Activated B cell treated with CpG ODN at 0.5 μM for 24 hours (primary cell): ENCODE measurements around the gene LGALS3. TPM values are rescaled to one million over a fixed set of nuclear protein-coding genes. Genes with fewer than 3 reads are reported as not detected.

Experiments
- ATAC-seq: fragments of 200-7000 bp; cut with Tn5 transposase; one replicate; pipeline ENCODE4 v1.10.0; 2021; ENCODE audit warnings: low read depth, mild to moderate bottlenecking, moderate library complexity
- CTCF ChIA-PET: fragments of 350-600 bp; sonication (Branson Sonifier 250); formaldehyde crosslinking; loops from one replicate; lab custom pipeline; 2021; ENCODE audit warnings: antibody characterized with exemption; lab: Charles Lee
- POLR2A ChIA-PET: fragments of 350-600 bp; sonication (Branson Sonifier 250); formaldehyde crosslinking; loops from one replicate; lab custom pipeline; 2021; ENCODE audit warnings: antibody characterized with exemption; lab: Charles Lee
- DNase-seq: peaks from one replicate; pipeline ENCODE4 v3.0.0; 2022
- H3K27ac Mint-ChIP-seq: one replicate; pipeline ENCODE4 v1.8.0; 2020; ENCODE audit warnings: mixed read lengths
- H3K27me3 Mint-ChIP-seq: one replicate; pipeline ENCODE4 v1.8.0; 2021; ENCODE audit warnings: mixed read lengths
- H3K36me3 Mint-ChIP-seq: one replicate; pipeline ENCODE4 v1.8.0; 2021; ENCODE audit warnings: low read depth, mixed read lengths
- H3K4me1 Mint-ChIP-seq: one replicate; pipeline ENCODE4 v1.8.0; 2021; ENCODE audit warnings: mixed read lengths
- H3K4me3 Mint-ChIP-seq: one replicate; pipeline ENCODE4 v1.8.0; 2020; ENCODE audit warnings: mild to moderate bottlenecking, mixed read lengths
- H3K9me3 Mint-ChIP-seq: one replicate; pipeline ENCODE4 v1.8.0; 2020; ENCODE audit warnings: mixed read lengths
- CTCF ChIP-seq: fragments of 200-600 bp; IDR thresholded peaks from one replicate; pipeline ENCODE4 v1.8.0; 2022; ENCODE audit warnings: antibody characterized with exemption, mild to moderate bottlenecking
- intact Hi-C: fragments of 100-400 bp; cut with micrococcal nuclease; formaldehyde crosslinking; loops from one replicate; pipeline ENCODE4 v1.15.1; 2024
- total RNA-seq: library from RNA; stranded (reverse); gene quantifications from 2 replicates; pipeline ENCODE4 v1.2.3, GENCODE V29; 2022

The LGALS3 gene
- total RNA-seq, 1 donor from 2014 or later: 199 TPM

GRCh38 chr14:55103005-55103640 lies 25.9 kb upstream of the LGALS3 start:
- no peak for TF ChIP-seq CTCF
- Mint-ChIP-seq H3K36me3 (no peaks in the 10 kb centered on the region), H3K4me1 (peaks cover 52% of the 10 kb centered on the region), H3K4me3 (peak overlapping the region; percentile 58), H3K9me3 (peaks cover 4% of the 10 kb centered on the region), H3K27me3 (no peaks in the 10 kb centered on the region), H3K27ac (peak overlapping the region; percentile 87)
- ChIA-PET CTCF (interaction anchor here (0.7 to 1.1 kb wide), 5 partner anchors 13 to 52 kb away, joined by 3 to 5 read pairs (median 3); partner anchors contain the start of gene MAPK1IP1L), POLR2A (interaction anchor here (1.1 to 5.2 kb wide), 6 partner anchors 16 to 57 kb away, joined by 3 to 78 read pairs (median 11); partner anchors contain the start of genes LGALS3 and MAPK1IP1L)
- DNase-seq: peak; percentile 23
- intact Hi-C loops: no loop called here
- peak; percentile 5 for ATAC-seq

DNA sequence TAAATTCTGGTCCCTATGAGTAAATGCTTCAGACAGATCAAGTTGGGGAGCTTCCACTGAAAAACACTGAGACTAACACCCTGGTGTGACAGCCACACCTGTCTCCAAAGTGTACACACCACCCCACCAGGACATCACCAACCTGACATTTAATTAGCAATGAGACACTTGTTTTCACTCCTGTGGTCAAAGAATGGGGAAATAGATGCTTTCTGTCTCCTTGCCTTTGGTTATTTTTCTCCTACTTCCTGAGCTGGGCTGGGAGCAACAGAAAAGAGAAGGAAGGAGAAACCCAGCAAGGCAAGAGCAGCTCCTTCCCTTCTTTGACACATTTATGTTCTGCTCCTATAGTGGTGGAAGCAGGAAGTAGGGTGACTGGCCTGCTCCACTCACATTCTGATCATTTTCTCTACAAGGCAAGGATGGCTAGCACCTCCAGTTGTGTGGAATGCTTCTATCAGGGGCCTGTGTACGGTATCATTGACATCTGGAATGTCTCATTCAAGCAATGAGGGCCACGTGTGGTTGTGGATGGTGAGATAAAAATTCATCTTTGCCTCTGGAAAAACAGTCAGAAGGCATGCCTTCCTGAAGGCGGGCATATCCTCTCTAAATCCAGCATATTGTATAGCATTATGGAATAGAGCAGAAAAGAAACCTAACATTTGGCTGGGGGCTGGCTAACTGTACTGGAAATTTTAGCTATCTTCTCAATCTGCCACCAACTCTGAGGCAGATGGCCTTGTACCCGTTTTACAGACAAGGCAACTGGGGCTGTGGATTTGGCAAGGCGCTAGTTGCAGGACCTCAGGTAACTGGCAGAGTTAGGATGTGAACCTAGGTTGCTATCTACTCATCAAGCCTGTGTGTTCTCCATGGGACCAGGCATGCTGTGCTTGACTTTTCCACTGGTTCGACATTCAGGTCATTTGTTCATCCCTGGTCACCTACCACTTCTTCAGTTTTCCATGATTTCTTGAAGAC lies 24.8 kb upstream of the LGALS3 start:
- H3K27ac Mint-ChIP-seq: peak overlapping the region; percentile 37
- H3K9me3 Mint-ChIP-seq: peaks cover 4% of the 10 kb centered on the region
- no peaks in the 10 kb centered on the region for H3K36me3 Mint-ChIP-seq
- CTCF ChIA-PET: interaction anchor here (0.7 kb wide), 1 partner anchor 14 kb away, joined by 3 read pairs; no protein-coding TSS in a partner anchor
- intact Hi-C loops: no loop called here
- no peaks in the 10 kb centered on the region for H3K27me3 Mint-ChIP-seq
- POLR2A ChIA-PET: interaction anchor here (1.7 to 5.2 kb wide), 2 partner anchors 24 to 56 kb away, joined by 4 to 78 read pairs; partner anchors contain the start of gene LGALS3
- DNase-seq (no peak), ATAC-seq (no peak)
- peaks cover 46% of the 10 kb centered on the region for H3K4me1 Mint-ChIP-seq
- no peak for TF ChIP-seq CTCF
- no peak overlapping the region for H3K4me3 Mint-ChIP-seq

DNA sequence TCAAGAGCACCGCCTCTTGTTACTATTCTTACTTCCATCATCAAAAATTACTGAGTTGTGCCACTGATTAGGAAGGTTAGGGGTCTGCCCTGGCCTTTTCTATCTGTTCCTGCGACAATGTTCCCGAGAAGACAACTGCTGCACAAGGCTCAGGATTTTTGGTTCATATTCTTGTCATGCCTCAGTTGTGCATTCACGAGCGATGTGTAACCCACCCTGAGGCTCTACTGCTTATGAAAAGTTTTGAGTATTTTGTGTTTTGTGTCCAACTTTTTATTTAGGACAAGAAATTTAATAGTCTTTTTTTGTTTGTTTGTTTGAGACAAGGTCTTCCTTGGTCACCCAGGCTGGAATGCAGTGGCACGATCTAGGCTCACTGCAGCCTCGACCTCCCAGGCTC lies 23.1 kb upstream of the LGALS3 start:
- Mint-ChIP-seq H3K4me1 (peaks cover 38% of the 10 kb centered on the region), H3K27ac (no peak overlapping the region), H3K36me3 (no peaks in the 10 kb centered on the region), H3K4me3 (no peak overlapping the region), H3K9me3 (peaks cover 4% of the 10 kb centered on the region), H3K27me3 (no peaks in the 10 kb centered on the region)
- TF ChIP-seq CTCF: no peak
- DNase-seq: no peak
- intact Hi-C loops: no loop called here
- ChIA-PET POLR2A (no interaction called here), CTCF (no interaction called here)
- no peak for ATAC-seq

DNA sequence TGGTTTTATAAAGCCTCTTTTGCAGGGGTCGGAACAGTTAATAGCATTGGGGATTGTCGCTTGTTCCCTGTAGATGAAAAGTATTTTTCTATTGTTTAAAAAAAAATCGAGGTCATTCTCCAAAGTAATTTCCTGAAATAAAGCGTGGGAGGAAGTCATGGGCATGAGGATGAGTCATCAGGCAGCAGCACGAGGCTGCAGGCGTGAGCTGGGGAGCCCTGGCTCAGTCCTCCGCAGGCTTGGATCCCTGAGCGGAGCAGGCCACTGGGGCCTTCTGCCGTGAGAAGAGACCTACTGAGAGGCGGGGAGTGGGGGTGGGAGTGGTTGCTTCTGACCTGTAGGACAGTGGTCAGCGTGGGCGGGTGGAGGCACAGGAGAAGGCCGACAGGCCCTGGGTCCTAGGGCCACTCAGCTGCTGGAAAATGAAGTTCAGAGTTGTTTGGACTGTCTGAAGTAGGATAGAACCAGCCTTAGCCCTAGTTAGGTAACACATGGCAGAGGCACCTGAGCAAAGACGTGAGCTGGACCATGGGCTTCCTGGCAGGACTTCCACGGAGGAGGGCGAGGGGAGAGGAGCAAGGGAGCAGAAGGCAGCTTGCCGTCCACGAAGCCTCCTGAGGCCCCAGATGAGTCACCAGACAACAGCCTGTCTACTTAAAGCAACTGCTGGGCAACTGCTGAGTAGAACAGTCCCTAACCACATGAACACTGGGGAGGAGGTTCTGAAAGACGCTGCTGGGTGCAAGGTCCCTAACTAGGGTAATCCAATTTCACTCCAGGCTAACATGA lies 21.1 kb upstream of the LGALS3 start:
- no peaks in the 10 kb centered on the region for H3K27me3 Mint-ChIP-seq
- H3K4me1 Mint-ChIP-seq: peaks cover 25% of the 10 kb centered on the region
- ChIA-PET POLR2A (interaction anchor here (0.8 to 1.6 kb wide), 2 partner anchors 22 to 53 kb away, joined by 3 to 7 read pairs; partner anchors contain the start of gene LGALS3), CTCF (interaction anchor here (1.3 kb wide), 1 partner anchor 15 kb away, joined by 4 read pairs; no protein-coding TSS in a partner anchor)
- H3K36me3 Mint-ChIP-seq: no peaks in the 10 kb centered on the region
- H3K27ac Mint-ChIP-seq: peak overlapping the region; percentile 27
- intact Hi-C loops: no loop called here
- no peak overlapping the region for H3K4me3 Mint-ChIP-seq
- H3K9me3 Mint-ChIP-seq: peaks cover 4% of the 10 kb centered on the region
- no peak for TF ChIP-seq CTCF
- ATAC-seq: peak; percentile 82
- no peak for DNase-seq
